ENCODE results near the gene IL1RAPL1. TPM values are rescaled to one million over a fixed set of nuclear protein-coding genes. Genes with fewer than 3 reads are reported as not detected.

The IL1RAPL1 gene
- polyA plus RNA-seq, 2 of the 4 experiments (the other 2 are of a cell fraction): not detected

GRCh38 chrX:29136904-29137303 lies 549.7 kb downstream of the IL1RAPL1 start:
- DNase-seq (ENCODE audit: low read depth in 1 of 2, low spot score in 1 of 2) (no peak), ATAC-seq (no peak), FAIRE-seq (peak; percentile 88)
- Histone ChIP-seq H3K9me3 (no peaks in the 10 kb centered on the region), H3K4me2 (no peak overlapping the region), H3K4me1 (no peaks in the 10 kb centered on the region), H3K27ac (no peak overlapping the region), H3K4me3 (no peak overlapping the region)
- WGBS (ENCODE audit: missing lambda C conversion rate): 73% methylated on average over 2 of the region's 2 CpGs
- TF ChIP-seq KDM5A (IDR thresholded peaks at IDR 0.05) (no peak), MYC (IDR thresholded peaks at IDR 0.05; ENCODE audit: borderline replicate concordance, low read length) (no peak), RCOR1 (IDR thresholded peaks at IDR 0.05; ENCODE audit: low read depth, low read length) (no peak), ZFP36 (IDR thresholded peaks at IDR 0.05; ENCODE audit: borderline replicate concordance, partially characterized antibody) (no peak), CHD4 (IDR thresholded peaks at IDR 0.05; ENCODE audit: borderline replicate concordance) (no peak), CBX2 (IDR thresholded peaks at IDR 0.05; ENCODE audit: borderline replicate concordance, low read depth) (no peak), USF2 (IDR thresholded peaks at IDR 0.05) (no peak), SMC3 (IDR thresholded peaks at IDR 0.05) (no peak), RAD21 (conservative IDR thresholded peaks at IDR 0.05 in 1 of 2, IDR thresholded peaks at IDR 0.05 in 1 of 2) (no peak), JUN (IDR thresholded peaks at IDR 0.05) (no peak), POLR2A (IDR thresholded peaks at IDR 0.05; ENCODE audit: low read length) (no peak), CTCF (IDR thresholded peaks at IDR 0.05) (no peak), CEBPB (IDR thresholded peaks at IDR 0.05) (no peak), ELK1 (IDR thresholded peaks at IDR 0.05; ENCODE audit: low read depth, low read length) (no peak), FOSB (CRISPR knock-in tag; IDR thresholded peaks at IDR 0.05) (no peak), ZNF302 (CRISPR knock-in tag; IDR thresholded peaks at IDR 0.05) (no peak), HOXB13 (CRISPR knock-in tag; IDR thresholded peaks at IDR 0.05; ENCODE audit: low read depth) (no peak), RNF2 (IDR thresholded peaks at IDR 0.05; ENCODE audit: borderline replicate concordance, low read depth) (no peak), KDM1A (IDR thresholded peaks at IDR 0.05; ENCODE audit: low read depth) (no peak), JUNB (IDR thresholded peaks at IDR 0.05) (no peak)
- POLR2A ChIA-PET: no interaction called here
- CTCF ChIA-PET: no interaction called here

- no peak for ATAC-seq
- no peak for FAIRE-seq
- no peaks in the 10 kb centered on the region for H3K4me1 ChIP-seq
Measured at GRCh38 chrX:29138003-29138402, 550.8 kb downstream of the IL1RAPL1 start.

More at GRCh38 chrX:29138003-29138402, 550.8 kb downstream of the IL1RAPL1 start:
- no peak overlapping the region for H3K4me2 ChIP-seq
- TF ChIP-seq MAFK (IDR thresholded peaks at IDR 0.05; ENCODE audit: partially characterized antibody): peak; percentile 74
- TF ChIP-seq BCL3 (IDR thresholded peaks at IDR 0.05): no peak
- TF ChIP-seq USF2 (IDR thresholded peaks at IDR 0.05): no peak
- no peak for TF ChIP-seq SREBF2 (IDR thresholded peaks at IDR 0.05)
- H3K4me3 ChIP-seq: no peak overlapping the region
- DNase-seq (ENCODE audit: low read depth in 1 of 2, low spot score in 1 of 2): no peak
- H3K27ac ChIP-seq: no peak overlapping the region
- POLR2A ChIA-PET: no interaction called here
- 56% methylated on average over 2 of the region's 2 CpGs for WGBS (ENCODE audit: missing lambda C conversion rate)
- CTCF ChIA-PET: no interaction called here
- H3K9me3 ChIP-seq: no peaks in the 10 kb centered on the region
